Measurements from ENCODE around the gene IRX5. TPM values are rescaled to one million over a fixed set of nuclear protein-coding genes. Genes with fewer than 3 reads are reported as not detected.
A peak's percentile ranks its signal among the peaks of the same experiment; 100 is the strongest.

Gene IRX5
- total RNA-seq, result 13.2 TPM
- long read RNA-seq, transcript IRX5-202 (3 exons, 2,401 nt), result major isoform, 16 of 19 reads
- long read RNA-seq, partial matches to known transcripts, result 2 of 19 reads
- long read RNA-seq, other reads (novel, unspliced or antisense), result 0 of 19 reads

GRCh38 chr16:54930005-54930868 lies at the start of gene IRX5:
Gene IRX5 (plus strand): TSS chr16:54930865. CDS start chr16:54931199, 334 bp downstream.
- peak; percentile 92 for DNase-seq (ENCODE audit: missing footprints)
- intact Hi-C loops (cut with DNase I), result loop anchor here (5.0 to 10.0 kb wide), 4 partner anchors 68 to 1225 kb away; partner anchors contain the start of genes FTO and RPGRIP1L
- peak; percentile 81 for ATAC-seq

GRCh38 chr16:54882556-54882955 lies 48.1 kb upstream of the IRX5 start:
- intact Hi-C loops (cut with DNase I), result no loop called here
- DNase-seq (ENCODE audit: missing footprints), result no peak
- ATAC-seq, result no peak

GRCh38 chr16:54883358-54883757 lies 47.3 kb upstream of the IRX5 start:
- DNase-seq (ENCODE audit: missing footprints), result no peak
- no peak for ATAC-seq
- intact Hi-C loops (cut with DNase I), result no loop called here

- ATAC-seq (no peak), DNase-seq (ENCODE audit: missing footprints) (no peak)
- intact Hi-C loops (cut with DNase I), result no loop called here
These were observed 44.6 kb upstream of the IRX5 start for GRCh38 chr16:54886078-54886477.

- DNase-seq (ENCODE audit: missing footprints), result no peak
- intact Hi-C loops (cut with DNase I), result no loop called here
- ATAC-seq, result peak; percentile 50
These were observed 40.3 kb upstream of the IRX5 start for GRCh38 chr16:54890381-54890780.

- intact Hi-C loops (cut with DNase I), result no loop called here
- ATAC-seq (no peak), DNase-seq (ENCODE audit: missing footprints) (no peak)
These were observed 39.3 kb upstream of the IRX5 start for GRCh38 chr16:54891346-54891745.

- intact Hi-C loops (cut with DNase I), result no loop called here
- no peak for DNase-seq (ENCODE audit: missing footprints)
- no peak for ATAC-seq
These were observed 37.7 kb upstream of the IRX5 start for GRCh38 chr16:54892981-54893380.

GRCh38 chr16:54897930-54898329 lies 32.7 kb upstream of the IRX5 start:
- intact Hi-C loops (cut with DNase I), result no loop called here
- no peak for DNase-seq (ENCODE audit: missing footprints)
- ATAC-seq, result no peak

- ATAC-seq, result no peak
- intact Hi-C loops (cut with DNase I), result no loop called here
- DNase-seq (ENCODE audit: missing footprints), result no peak
These were observed 29.1 kb upstream of the IRX5 start for GRCh38 chr16:54901606-54902005.

GRCh38 chr16:54903047-54903446 lies 27.6 kb upstream of the IRX5 start:
- no peak for DNase-seq (ENCODE audit: missing footprints)
- no peak for ATAC-seq
- intact Hi-C loops (cut with DNase I), result no loop called here

GRCh38 chr16:54911079-54911478 lies 19.6 kb upstream of the IRX5 start:
- intact Hi-C loops (cut with DNase I), result no loop called here
- DNase-seq (ENCODE audit: missing footprints) (no peak), ATAC-seq (no peak)

GRCh38 chr16:54912720-54913119 lies 17.9 kb upstream of the IRX5 start:
- peak; percentile 69 for ATAC-seq
- intact Hi-C loops (cut with DNase I), result no loop called here
- no peak for DNase-seq (ENCODE audit: missing footprints)

GRCh38 chr16:54921206-54921824 lies 9.3 kb upstream of the IRX5 start:
- no peak for ATAC-seq
- no peak for DNase-seq (ENCODE audit: missing footprints)
- intact Hi-C loops (cut with DNase I), result loop anchor here (10.0 kb wide), 2 partner anchors 437 to 727 kb away; no protein-coding TSS in a partner anchor

GRCh38 chr16:54923055-54923473 lies 7.6 kb upstream of the IRX5 start:
- intact Hi-C loops (cut with DNase I), result loop anchor here (10.0 kb wide), 2 partner anchors 438 to 728 kb away; no protein-coding TSS in a partner anchor
- ATAC-seq (peak; percentile 39), DNase-seq (ENCODE audit: missing footprints) (no peak)

- intact Hi-C loops (cut with DNase I), result loop anchor here (10.0 kb wide), 2 partner anchors 439 to 729 kb away; no protein-coding TSS in a partner anchor
- no peak for ATAC-seq
- DNase-seq (ENCODE audit: missing footprints), result no peak
These were observed 6.7 kb upstream of the IRX5 start for GRCh38 chr16:54923988-54924387.

GRCh38 chr16:54926166-54926838 lies 4.4 kb upstream of the IRX5 start:
- intact Hi-C loops (cut with DNase I), result loop anchor here (5.0 to 10.0 kb wide), 6 partner anchors 424 to 1154 kb away; no protein-coding TSS in a partner anchor
- ATAC-seq (no peak), DNase-seq (ENCODE audit: missing footprints) (no peak)

GRCh38 chr16:54927125-54928015 lies 3.3 kb upstream of the IRX5 start:
- no peak for ATAC-seq
- no peak for DNase-seq (ENCODE audit: missing footprints)
- intact Hi-C loops (cut with DNase I), result loop anchor here (2.0 to 10.0 kb wide), 7 partner anchors 425 to 1155 kb away; partner anchors contain the start of gene IRX3

GRCh38 chr16:54928016-54928356 lies 2.7 kb upstream of the IRX5 start:
- intact Hi-C loops (cut with DNase I), result loop anchor here (2.0 to 10.0 kb wide), 7 partner anchors 426 to 1156 kb away; partner anchors contain the start of gene IRX3
- no peak for DNase-seq (ENCODE audit: missing footprints)
- no peak for ATAC-seq

Measured in Right ventricle myocardium inferior (tissue), 1 donor.